OCI-LY7 (cell line): Measurements from ENCODE around the gene ANO6. TPM values are rescaled to one million over a fixed set of nuclear protein-coding genes. Genes with fewer than 3 reads are reported as not detected.

Source experiments
- BruUV-seq: library from RNA; stranded (reverse); fragments of 400-500 nt; replicated peaks from 2 replicates; lab custom pipeline; 2021; lab: Mats Ljungman, UMichigan
- CTCF ChIA-PET: fragments of 300-600 bp; sonication (Branson Sonifier 250); formaldehyde crosslinking; loops from one replicate; lab custom pipeline; 2022; ENCODE audit warnings: antibody characterized with exemption; ENCODE audit not compliant: unreplicated experiment; lab: Charles Lee
- POLR2A ChIA-PET: fragments of 300-600 bp; sonication (Branson Sonifier 250); formaldehyde crosslinking; loops from one replicate; lab custom pipeline; 2022; ENCODE audit warnings: antibody characterized with exemption; lab: Charles Lee
- DNase-seq: peaks from one replicate; pipeline ENCODE4 v3.0.0-alpha.2; 2015; ENCODE audit warnings: low spot score
- H2AFZ ChIP-seq: fragments of 200-600 bp; sonication (generic), shearing (Covaris generic); 2 replicates; pipeline ENCODE4 v1.6.1; 2014; ENCODE audit warnings: mild to moderate bottlenecking, antibody characterized with exemption, low read length, moderate library complexity
- H3K27ac ChIP-seq: fragments of 200-600 bp; sonication (generic); 2 replicates; pipeline ENCODE4 v1.5.1; 2014; ENCODE audit warnings: mixed run types, low read depth, mild to moderate bottlenecking, moderate library complexity, low read length, inconsistent platforms; ENCODE audit not compliant: poor library complexity, severe bottlenecking
- H3K36me3 ChIP-seq: fragments of 200-600 bp; sonication (generic); 2 replicates; pipeline ENCODE4 v1.6.1; 2014; ENCODE audit warnings: mild to moderate bottlenecking, antibody characterized with exemption, low read length, moderate library complexity, mixed read lengths; ENCODE audit not compliant: insufficient read depth
- H3K4me1 ChIP-seq: fragments of 200-600 bp; sonication (generic); 2 replicates; pipeline ENCODE4 v1.5.1; 2014; ENCODE audit warnings: mild to moderate bottlenecking, low read length; ENCODE audit not compliant: insufficient read depth, poor library complexity, severe bottlenecking
- H3K4me2 ChIP-seq: fragments of 200-600 bp; sonication (generic); 2 replicates; pipeline ENCODE4 v1.6.1; 2014; ENCODE audit warnings: mild to moderate bottlenecking, low read length
- H3K4me3 ChIP-seq: fragments of 200-600 bp; sonication (generic); 2 replicates; pipeline ENCODE4 v1.5.1; 2014; ENCODE audit warnings: mild to moderate bottlenecking, low read depth, low read length; ENCODE audit not compliant: poor library complexity, severe bottlenecking
- H3K79me2 ChIP-seq: fragments of 200-600 bp; sonication (generic); 2 replicates; pipeline ENCODE4 v1.6.1; 2016; ENCODE audit warnings: low read depth, mild to moderate bottlenecking, low read length, moderate library complexity, mixed read lengths; ENCODE audit not compliant: insufficient read depth
- H3K9me2 ChIP-seq: fragments of 200-600 bp; sonication (generic); 2 replicates; pipeline ENCODE4 v1.6.1; 2016; ENCODE audit warnings: mild to moderate bottlenecking, low read length, mixed read lengths; ENCODE audit not compliant: insufficient read depth
- H3K9me3 ChIP-seq: fragments of 200-600 bp; sonication (generic); 2 replicates; pipeline ENCODE4 v1.6.1; 2014; ENCODE audit warnings: mild to moderate bottlenecking, mixed run types, low read length, mixed read lengths
- H4K20me1 ChIP-seq: fragments of 200-600 bp; sonication (generic); 2 replicates; pipeline ENCODE4 v1.6.1; 2014; ENCODE audit warnings: mild to moderate bottlenecking, antibody characterized with exemption, low read length, moderate library complexity, mixed read lengths; ENCODE audit not compliant: insufficient read depth
- CTCF ChIP-seq: fragments of 200-600 bp; sonication (generic); conservative IDR thresholded peaks from 2 replicates; pipeline ENCODE4 v1.5.1; 2014; ENCODE audit warnings: mild to moderate bottlenecking, antibody characterized with exemption, low read length, moderate library complexity, mixed read lengths
- EZH2phosphoT487 ChIP-seq: fragments of 200-600 bp; sonication (generic); IDR thresholded peaks from 2 replicates; pipeline ENCODE4 v1.6.1; 2018; ENCODE audit warnings: low read depth, borderline replicate concordance, mild to moderate bottlenecking, mixed run types, antibody characterized with exemption, low read length, moderate library complexity, mixed read lengths
- intact Hi-C: fragments of 100-400 bp; cut with micrococcal nuclease; formaldehyde crosslinking; loops from one replicate; pipeline ENCODE4 v1.10.0; 2022; ENCODE audit not compliant: unreplicated experiment
- total RNA-seq, 2 experiments: library from RNA; depleted of rRNA in 1 of 2; stranded (reverse); fragments of >200 nt in 1 of 2; shearing (Covaris generic) in 1 of 2; gene quantifications; 2 replicates each; pipeline ENCODE4 v1.2.3, GENCODE V29; 2014 to 2022

ANO6 gene
- total RNA-seq, 2 experiments from 2014 or later, result 15.0 to 17.7 TPM

- H3K79me2 ChIP-seq, result no peaks in the 10 kb centered on the region
- POLR2A ChIA-PET, result interaction anchor here (0.6 kb wide), 1 partner anchor 136 kb away, joined by 3 read pairs; no protein-coding TSS in a partner anchor
- H3K4me2 ChIP-seq, result no peak overlapping the region
- intact Hi-C loops, result no loop called here
- no peaks in the 10 kb centered on the region for H4K20me1 ChIP-seq
- BruUV-seq, result no TSS peak
- no peaks in the 10 kb centered on the region for H3K9me3 ChIP-seq
- H3K4me1 ChIP-seq, result no peaks in the 10 kb centered on the region
- TF ChIP-seq EZH2phosphoT487 (no peak), CTCF (no peak)
- no peaks in the 10 kb centered on the region for H3K36me3 ChIP-seq
- no peak for DNase-seq
- H3K27ac ChIP-seq, result no peak overlapping the region
- no peak overlapping the region for H3K4me3 ChIP-seq
- H3K9me2 ChIP-seq, result no peaks in the 10 kb centered on the region
- no peak overlapping the region for H2AFZ ChIP-seq
- CTCF ChIA-PET, result no interaction called here
Measured at GRCh38 chr12:45478931-45479330, 263.0 kb downstream of the ANO6 start.

GRCh38 chr12:45481746-45482145 lies 265.9 kb downstream of the ANO6 start:
- H3K9me3 ChIP-seq, result no peaks in the 10 kb centered on the region
- intact Hi-C loops, result no loop called here
- no peak overlapping the region for H2AFZ ChIP-seq
- TF ChIP-seq EZH2phosphoT487, result no peak
- TF ChIP-seq CTCF, result no peak
- no peaks in the 10 kb centered on the region for H3K36me3 ChIP-seq
- CTCF ChIA-PET, result no interaction called here
- DNase-seq, result no peak
- H3K27ac ChIP-seq, result no peak overlapping the region
- no TSS peak for BruUV-seq
- H3K4me3 ChIP-seq, result no peak overlapping the region
- no peaks in the 10 kb centered on the region for H4K20me1 ChIP-seq
- no peak overlapping the region for H3K4me2 ChIP-seq
- H3K79me2 ChIP-seq, result no peaks in the 10 kb centered on the region
- no peaks in the 10 kb centered on the region for H3K9me2 ChIP-seq
- POLR2A ChIA-PET, result interaction anchor here (0.5 to 1.0 kb wide), 2 partner anchors 296 to 350 kb away, joined by 3 read pairs; no protein-coding TSS in a partner anchor
- H3K4me1 ChIP-seq, result no peaks in the 10 kb centered on the region

GRCh38 chr12:45483571-45483970 lies 267.7 kb downstream of the ANO6 start:
- Histone ChIP-seq H3K36me3 (no peaks in the 10 kb centered on the region), H3K9me2 (no peaks in the 10 kb centered on the region), H3K4me3 (no peak overlapping the region), H4K20me1 (no peaks in the 10 kb centered on the region), H3K27ac (no peak overlapping the region), H3K4me2 (no peak overlapping the region), H3K9me3 (no peaks in the 10 kb centered on the region), H2AFZ (no peak overlapping the region), H3K4me1 (no peaks in the 10 kb centered on the region), H3K79me2 (no peaks in the 10 kb centered on the region)
- no TSS peak for BruUV-seq
- intact Hi-C loops, result no loop called here
- ChIA-PET POLR2A (no interaction called here), CTCF (no interaction called here)
- no peak for DNase-seq
- TF ChIP-seq CTCF (no peak), EZH2phosphoT487 (no peak)
